Endothelial cell of umbilical vein (primary cell): ENCODE data around the gene BPTF. TPM values are rescaled to one million over a fixed set of nuclear protein-coding genes. Genes with fewer than 3 reads are reported as not detected.
"Not testable (repeated sequence)": the region's sequence is repeated elsewhere in the genome, so short reads cannot be mapped to it uniquely, and the experiment has no call there.

ENCODE experiments used
- BruUV-seq: library from RNA; stranded (reverse); fragments of 400-500 nt; replicated peaks from 2 replicates; lab custom pipeline; 2021; lab: Mats Ljungman, UMichigan
- CTCF ChIA-PET: fragments of 300-600, 350-600 bp; sonication (Branson Sonifier 250); formaldehyde crosslinking; loops from one replicate; lab custom pipeline; 2021; ENCODE audit warnings: antibody characterized with exemption, inconsistent platforms; lab: Charles Lee
- POLR2A ChIA-PET: fragments of 300-600, 350-600 bp; sonication (Branson Sonifier 250); formaldehyde crosslinking; loops from one replicate; lab custom pipeline; 2021; ENCODE audit warnings: antibody characterized with exemption, inconsistent platforms; lab: Charles Lee
- DNase-seq: peaks from one replicate; pipeline ENCODE4 v3.0.0-alpha.2; 2011; ENCODE audit warnings: low read depth, low spot score
- FAIRE-seq: peaks from 2 replicates; lab custom pipeline; 2011; peaks lifted over from hg19 to GRCh38; lab: Jason Lieb, UNC
- H2AFZ ChIP-seq: 2 replicates; pipeline ENCODE4 v1.6.0; 2012; ENCODE audit warnings: low read depth, low read length, control low read depth, inconsistent platforms
- H3K27ac ChIP-seq: 2 replicates; pipeline ENCODE4 v1.5.1; 2011; ENCODE audit warnings: low read depth, mild to moderate bottlenecking, control low read depth, low read length, moderate library complexity; ENCODE audit not compliant: insufficient read depth
- H3K27me3 ChIP-seq, 2 experiments: 2 replicates each; pipeline versions ENCODE4 v1.6.0 to v1.6.1; 2011; ENCODE audit warnings: low read length in 2 of 2, mixed read lengths in 1 of 2; ENCODE audit not compliant: control insufficient read depth in 2 of 2, insufficient read depth in 2 of 2
- H3K36me3 ChIP-seq, 2 experiments: 2 replicates in 1 of 2; 3 replicates in 1 of 2; pipeline ENCODE4 v1.5.1; 2011; ENCODE audit warnings: low read length in 2 of 2, mild to moderate bottlenecking in 1 of 2, moderate library complexity in 1 of 2; ENCODE audit not compliant: control insufficient read depth in 2 of 2, insufficient read depth in 2 of 2; ENCODE audit errors: extremely low read depth in 1 of 2
- H3K4me1 ChIP-seq: 3 replicates; pipeline ENCODE4 v1.5.1; 2011; ENCODE audit warnings: mild to moderate bottlenecking, low read length; ENCODE audit not compliant: control insufficient read depth, insufficient read depth; ENCODE audit errors: extremely low read depth
- H3K4me2 ChIP-seq: 2 replicates; pipeline ENCODE4 v1.6.1; 2011; ENCODE audit warnings: low read length, control low read depth, mixed read lengths; ENCODE audit not compliant: insufficient read depth
- H3K4me3 ChIP-seq, 3 experiments: fragments of 200-600 bp in 1 of 3; sonication (generic), shearing (Covaris generic) in 1 of 3; replicated peaks in 1 of 3; 2 replicates each; pipeline ENCODE4 v1.5.1; 2011 to 2016; ENCODE audit warnings: control low read depth in 3 of 3, low read length in 3 of 3, mild to moderate bottlenecking in 2 of 3, inconsistent platforms in 1 of 3, low read depth in 1 of 3, moderate library complexity in 1 of 3; ENCODE audit not compliant: insufficient read depth in 1 of 3
- H3K79me2 ChIP-seq: 2 replicates; pipeline ENCODE4 v1.6.0; 2012; ENCODE audit warnings: low read length, inconsistent platforms; ENCODE audit not compliant: control insufficient read depth, insufficient read depth
- H3K9ac ChIP-seq: replicated peaks from 2 replicates; pipeline ENCODE3; 2011; ENCODE audit warnings: low read length, control low read depth; ENCODE audit not compliant: insufficient read depth; ENCODE audit errors: extremely low read depth
- H3K9me1 ChIP-seq: replicated peaks from 3 replicates; pipeline ENCODE4 v1.6.0; 2011; ENCODE audit warnings: mild to moderate bottlenecking, low read length; ENCODE audit not compliant: control insufficient read depth, insufficient read depth; ENCODE audit errors: extremely low read depth
- H3K9me3 ChIP-seq: replicated peaks from 2 replicates; pipeline ENCODE4 v1.5.1; 2012; ENCODE audit warnings: low read length, inconsistent platforms; ENCODE audit not compliant: control insufficient read depth, insufficient read depth
- H4K20me1 ChIP-seq: replicated peaks from 2 replicates; pipeline ENCODE3; 2011; ENCODE audit warnings: mild to moderate bottlenecking, low read length; ENCODE audit not compliant: control insufficient read depth, insufficient read depth; ENCODE audit errors: extremely low read depth
- CTCF ChIP-seq, 2 donors: IDR thresholded peaks; 1 replicate in 1 of 2; 2 replicates in 1 of 2; pipeline ENCODE4 v1.5.1; 2011; ENCODE audit warnings: low read length in 2 of 2, mild to moderate bottlenecking in 2 of 2, moderate library complexity in 2 of 2, control low read depth in 1 of 2, inconsistent platforms in 1 of 2, low read depth in 1 of 2; ENCODE audit not compliant: insufficient read depth in 1 of 2; ENCODE audit errors: extremely low read depth in 1 of 2
- EZH2 ChIP-seq: IDR thresholded peaks from 2 replicates; pipeline ENCODE4 v1.6.1; 2012; ENCODE audit warnings: borderline replicate concordance, low read depth, mild to moderate bottlenecking, moderate library complexity, low read length, inconsistent platforms; ENCODE audit not compliant: severe bottlenecking
- FOS ChIP-seq: IDR thresholded peaks from 2 replicates; pipeline ENCODE4 v1.6.1; 2011; ENCODE audit warnings: mild to moderate bottlenecking, low read length, moderate library complexity, borderline replicate concordance; ENCODE audit not compliant: insufficient read depth
- GATA2 ChIP-seq: IDR thresholded peaks from 2 replicates; pipeline ENCODE4 v1.7.0; 2011; ENCODE audit warnings: low read depth, mild to moderate bottlenecking, moderate library complexity, mixed read lengths, low read length; ENCODE audit not compliant: insufficient read length, insufficient read depth
- JUN ChIP-seq: IDR thresholded peaks from 2 replicates; pipeline ENCODE4 v1.6.1; 2011; ENCODE audit warnings: borderline replicate concordance, low read depth; ENCODE audit not compliant: insufficient read length, insufficient read depth
- MAX ChIP-seq: IDR thresholded peaks from 2 replicates; pipeline ENCODE4 v1.6.1; 2011; ENCODE audit not compliant: insufficient read depth, insufficient read length
- MYC ChIP-seq: IDR thresholded peaks from one replicate; pipeline ENCODE4 v1.6.1; 2011; ENCODE audit warnings: mild to moderate bottlenecking, low read depth, low read length
- POLR2A ChIP-seq: IDR thresholded peaks from 2 replicates; pipeline ENCODE4 v1.6.1; 2012; ENCODE audit warnings: low read depth, mild to moderate bottlenecking, control low read depth, low read length
- POLR2AphosphoS5 ChIP-seq: IDR thresholded peaks from 2 replicates; pipeline ENCODE4 v1.6.1; 2012; ENCODE audit warnings: low read depth, mild to moderate bottlenecking, control low read depth, low read length, moderate library complexity; ENCODE audit not compliant: insufficient read depth
- dilution Hi-C: fragments of 300-500 bp; cut with MboI; formaldehyde crosslinking; loops from one replicate; pipeline ENCODE4 v1.15.0; 2019; ENCODE audit warnings: low sequenced_read_pairs; ENCODE audit not compliant: extremely low pct_ligation_motif_present
- intact Hi-C: fragments of 100-400 bp; cut with micrococcal nuclease; formaldehyde crosslinking; loops from one replicate; pipeline ENCODE4 v1.10.0; 2022
- polyA plus RNA-seq, 4 experiments: library from polyadenylated mRNA; depleted of rRNA in 3 of 4; stranded (reverse) in 3 of 4; unstranded in 1 of 4; fragments of >200 nt; gene quantifications; 2 replicates each; pipeline versions ENCODE4 v1.2.1 to v1.2.3, GENCODE V29; 2011 to 2012; ENCODE audit warnings: missing spikeins in 1 of 4
- total RNA-seq: library from RNA; stranded (reverse); gene quantifications from 2 replicates; pipeline ENCODE4 v1.2.3, GENCODE V29; 2021

Gene BPTF
- total and polyA plus RNA-seq, 2 donors (not counting 3 experiments of a cell fraction or from before 2014, with no cell fraction given) = 41.0 to 88.1 TPM

- Histone ChIP-seq H3K36me3 (peaks cover 9 to 22% of the 10 kb centered on the region in 2 experiments), H2AFZ (no peak overlapping the region), H3K27ac (no peak overlapping the region), H3K9me3 (no peaks in the 10 kb centered on the region), H3K79me2 (no peaks in the 10 kb centered on the region), H3K9ac (no peak overlapping the region), H3K4me1 (no peaks in the 10 kb centered on the region), H3K27me3 (no peaks in the 10 kb centered on the region), H3K9me1 (no peaks in the 10 kb centered on the region), H3K4me2 (no peak overlapping the region), H4K20me1 (no peaks in the 10 kb centered on the region), H3K4me3 (no peak overlapping the region)
- FAIRE-seq (no peak), DNase-seq (no peak)
- BruUV-seq = no TSS peak
- TF ChIP-seq FOS (no peak), EZH2 (no peak), POLR2AphosphoS5 (no peak), GATA2 (no peak)
- dilution Hi-C loops = no loop called here
- CTCF ChIA-PET = interaction anchor here (1.7 kb wide), 1 partner anchor 8 kb away, joined by 5 read pairs; no protein-coding TSS in a partner anchor
- intact Hi-C loops = no loop called here
- POLR2A ChIA-PET = no interaction called here
Observed at GRCh38 chr17:67950945-67951344, 125.6 kb downstream of the BPTF start.

GRCh38 chr17:67959510-67959909 is 134.2 kb downstream of the BPTF start:
- Histone ChIP-seq H3K9me1 (no peaks in the 10 kb centered on the region), H3K4me2 (no peak overlapping the region), H3K27ac (no peak overlapping the region), H3K9ac (no peak overlapping the region), H3K9me3 (no peaks in the 10 kb centered on the region), H3K79me2 (no peaks in the 10 kb centered on the region), H3K4me3 (no peak overlapping the region), H3K4me1 (peaks cover 2% of the 10 kb centered on the region), H2AFZ (no peak overlapping the region), H3K36me3 (peaks cover 4 to 9% of the 10 kb centered on the region in 2 experiments), H4K20me1 (no peaks in the 10 kb centered on the region), H3K27me3 (no peaks in the 10 kb centered on the region)
- CTCF ChIA-PET = interaction anchor here (1.1 to 2.1 kb wide), 5 partner anchors 11 to 83 kb away, joined by 3 to 11 read pairs (median 3); no protein-coding TSS in a partner anchor
- no peak for DNase-seq
- intact Hi-C loops = no loop called here
- dilution Hi-C loops = no loop called here
- TF ChIP-seq EZH2 (no peak), MAX (no peak), POLR2A (no peak), JUN (no peak), POLR2AphosphoS5 (no peak), GATA2 (no peak), FOS (no peak), CTCF (IDR thresholded peaks at IDR 0.05; ENCODE audit: extremely low read depth in 1 of 2, insufficient read depth in 1 of 2, low read depth in 1 of 2, low read length in 2 of 2) (no peak), MYC (no peak)
- BruUV-seq = no TSS peak
- POLR2A ChIA-PET = no interaction called here
- no peak for FAIRE-seq

GRCh38 chr17:67960276-67960675 is 135.0 kb downstream of the BPTF start:
- H3K4me1 ChIP-seq, H3K36me3 ChIP-seq, H3K9ac ChIP-seq, H4K20me1 ChIP-seq, H3K27ac ChIP-seq, H2AFZ ChIP-seq, BruUV-seq, H3K4me3 ChIP-seq, H3K9me1 ChIP-seq, H3K79me2 ChIP-seq, H3K9me3 ChIP-seq, H3K27me3 ChIP-seq, H3K4me2 ChIP-seq, POLR2A ChIA-PET, FAIRE-seq, dilution Hi-C loops, DNase-seq: not testable (repeated sequence)
- CTCF ChIA-PET = interaction anchor here (1.1 to 2.1 kb wide), 4 partner anchors 12 to 84 kb away, joined by 3 to 11 read pairs (median 4); no protein-coding TSS in a partner anchor
- intact Hi-C loops = loop anchor here (5.0 kb wide), 1 partner anchor 502 kb away; no protein-coding TSS in a partner anchor
